Measurements from ENCODE around the gene PABPC3. TPM values are rescaled to one million over a fixed set of nuclear protein-coding genes. Genes with fewer than 3 reads are reported as not detected.

The PABPC3 gene
- total RNA-seq, 1 experiment from 2014 or later = not detected

DNA sequence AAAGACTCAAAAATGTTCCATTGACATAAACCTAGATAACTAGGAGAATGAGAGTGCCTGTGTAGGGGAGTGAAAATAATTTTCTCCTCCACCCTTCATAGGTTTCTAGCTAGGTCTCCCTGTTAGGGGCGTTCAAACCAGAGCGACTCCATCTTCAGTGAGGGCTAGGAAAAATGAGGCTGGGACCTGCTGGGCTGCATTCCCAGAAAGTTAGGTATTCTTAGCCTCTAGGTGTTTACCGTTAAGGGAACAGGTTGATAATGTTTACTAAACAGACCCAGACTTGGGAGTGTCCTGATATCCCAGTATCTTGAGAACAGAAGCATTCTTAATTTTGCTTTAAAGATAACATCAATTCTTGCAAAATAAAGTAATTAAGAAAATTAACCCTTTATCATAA, 20.1 kb downstream of the PABPC3 start:
- no peak for DNase-seq (ENCODE audit: low spot score)
- H3K27ac ChIP-seq (ENCODE audit: low read depth, low read length, poor library complexity, severe bottlenecking) = no peak overlapping the region
- TF ChIP-seq, protein P1, sequence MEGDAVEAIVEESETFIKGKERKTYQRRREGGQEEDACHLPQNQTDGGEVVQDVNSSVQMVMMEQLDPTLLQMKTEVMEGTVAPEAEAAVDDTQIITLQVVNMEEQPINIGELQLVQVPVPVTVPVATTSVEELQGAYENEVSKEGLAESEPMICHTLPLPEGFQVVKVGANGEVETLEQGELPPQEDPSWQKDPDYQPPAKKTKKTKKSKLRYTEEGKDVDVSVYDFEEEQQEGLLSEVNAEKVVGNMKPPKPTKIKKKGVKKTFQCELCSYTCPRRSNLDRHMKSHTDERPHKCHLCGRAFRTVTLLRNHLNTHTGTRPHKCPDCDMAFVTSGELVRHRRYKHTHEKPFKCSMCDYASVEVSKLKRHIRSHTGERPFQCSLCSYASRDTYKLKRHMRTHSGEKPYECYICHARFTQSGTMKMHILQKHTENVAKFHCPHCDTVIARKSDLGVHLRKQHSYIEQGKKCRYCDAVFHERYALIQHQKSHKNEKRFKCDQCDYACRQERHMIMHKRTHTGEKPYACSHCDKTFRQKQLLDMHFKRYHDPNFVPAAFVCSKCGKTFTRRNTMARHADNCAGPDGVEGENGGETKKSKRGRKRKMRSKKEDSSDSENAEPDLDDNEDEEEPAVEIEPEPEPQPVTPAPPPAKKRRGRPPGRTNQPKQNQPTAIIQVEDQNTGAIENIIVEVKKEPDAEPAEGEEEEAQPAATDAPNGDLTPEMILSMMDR (conservative IDR thresholded peaks at IDR 0.05; ENCODE audit: low read depth, low read length) = no peak
- TF ChIP-seq EZH2 (IDR thresholded peaks at IDR 0.05; ENCODE audit: borderline replicate concordance, low read depth, low read length, poor library complexity, severe bottlenecking) = no peak
- BruUV-seq (replicated peaks) = no TSS peak
- CTCF ChIA-PET = no interaction called here
- H3K4me3 ChIP-seq (ENCODE audit: low read depth, low read length, poor library complexity, severe bottlenecking) = no peak overlapping the region
- no peaks in the 10 kb centered on the region for H3K36me3 ChIP-seq (ENCODE audit: insufficient read depth, low read length, poor library complexity, severe bottlenecking)
- intact Hi-C loops (cut with micrococcal nuclease; ENCODE audit: unreplicated experiment) = loop anchor here (10.0 kb wide), 1 partner anchor 129 kb away; no protein-coding TSS in a partner anchor
- peaks cover 29% of the 10 kb centered on the region for H3K4me1 ChIP-seq (ENCODE audit: insufficient read depth, low read length, poor library complexity, severe bottlenecking)
- no peaks in the 10 kb centered on the region for H3K9me3 ChIP-seq (ENCODE audit: low read depth, low read length, poor library complexity, severe bottlenecking)
- H3K27me3 ChIP-seq (replicated peaks; ENCODE audit: insufficient read depth, low read depth, low read length, poor library complexity) = no peaks in the 10 kb centered on the region
- POLR2A ChIA-PET (ENCODE audit: low non-redundant PET) = no interaction called here

DNA sequence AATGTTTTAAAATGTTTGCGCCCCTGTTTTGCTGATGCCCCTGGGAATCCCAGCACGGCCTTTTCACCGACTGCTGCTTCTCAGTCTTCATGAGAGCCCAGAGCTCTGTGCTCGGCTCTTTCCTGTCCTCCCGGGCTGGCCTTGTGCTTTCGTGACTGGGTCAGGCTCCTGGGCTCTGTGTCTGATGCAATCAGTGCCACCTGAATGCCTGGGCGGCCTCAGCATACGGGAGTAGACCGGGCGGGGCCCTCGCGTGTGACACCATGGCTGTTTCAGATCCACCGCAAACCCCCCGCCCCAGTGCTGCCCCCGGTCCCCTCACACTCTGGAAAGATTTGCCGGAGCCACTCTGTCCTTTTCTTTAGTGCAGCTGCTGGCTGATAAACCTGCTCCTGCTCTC, 21.4 kb downstream of the PABPC3 start:
- Histone ChIP-seq H3K4me1 (ENCODE audit: insufficient read depth, low read length, poor library complexity, severe bottlenecking) (peaks cover 20% of the 10 kb centered on the region), H3K9me3 (ENCODE audit: low read depth, low read length, poor library complexity, severe bottlenecking) (no peaks in the 10 kb centered on the region), H3K27ac (ENCODE audit: low read depth, low read length, poor library complexity, severe bottlenecking) (no peak overlapping the region), H3K27me3 (replicated peaks; ENCODE audit: insufficient read depth, low read depth, low read length, poor library complexity) (no peaks in the 10 kb centered on the region), H3K4me3 (ENCODE audit: low read depth, low read length, poor library complexity, severe bottlenecking) (no peak overlapping the region), H3K36me3 (ENCODE audit: insufficient read depth, low read length, poor library complexity, severe bottlenecking) (no peaks in the 10 kb centered on the region)
- intact Hi-C loops (cut with micrococcal nuclease; ENCODE audit: unreplicated experiment) = loop anchor here (10.0 kb wide), 1 partner anchor 127 kb away; no protein-coding TSS in a partner anchor
- ChIA-PET POLR2A (ENCODE audit: low non-redundant PET) (no interaction called here), CTCF (no interaction called here)
- BruUV-seq (replicated peaks) = no TSS peak
- no peak for TF ChIP-seq EZH2 (IDR thresholded peaks at IDR 0.05; ENCODE audit: borderline replicate concordance, low read depth, low read length, poor library complexity, severe bottlenecking)
- TF ChIP-seq, protein P1 (conservative IDR thresholded peaks at IDR 0.05; ENCODE audit: low read depth, low read length) = no peak
- DNase-seq (ENCODE audit: low spot score) = no peak

DNA sequence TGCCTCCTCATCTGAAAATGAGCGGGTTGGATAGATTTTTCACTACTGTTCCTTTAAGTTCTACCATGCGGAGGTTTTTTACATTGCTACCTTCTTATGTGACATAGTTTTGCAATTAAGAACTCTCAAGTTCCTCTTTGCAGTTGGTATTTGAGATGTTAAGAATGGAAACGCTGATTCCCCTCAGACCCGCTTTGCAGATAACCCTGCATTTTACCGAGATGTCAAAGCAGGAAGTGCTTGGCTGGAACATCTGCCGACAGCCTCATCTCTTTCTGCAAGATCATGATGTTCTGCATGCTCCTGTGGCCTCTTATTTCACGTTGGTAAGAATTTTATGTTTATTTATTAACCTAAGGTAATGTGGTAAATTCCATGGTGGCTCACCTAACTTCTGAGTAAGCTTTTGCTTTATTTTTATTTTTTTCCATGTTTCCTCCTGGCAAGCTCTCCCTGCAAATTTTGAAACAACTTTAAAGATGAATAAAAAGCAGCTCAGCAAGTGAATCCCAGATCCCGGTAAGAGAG, 22.5 kb downstream of the PABPC3 start:
- CTCF ChIA-PET = no interaction called here
- Histone ChIP-seq H3K27ac (ENCODE audit: low read depth, low read length, poor library complexity, severe bottlenecking) (no peak overlapping the region), H3K36me3 (ENCODE audit: insufficient read depth, low read length, poor library complexity, severe bottlenecking) (no peaks in the 10 kb centered on the region), H3K4me3 (ENCODE audit: low read depth, low read length, poor library complexity, severe bottlenecking) (no peak overlapping the region), H3K9me3 (ENCODE audit: low read depth, low read length, poor library complexity, severe bottlenecking) (peaks cover 9% of the 10 kb centered on the region), H3K27me3 (replicated peaks; ENCODE audit: insufficient read depth, low read depth, low read length, poor library complexity) (no peaks in the 10 kb centered on the region), H3K4me1 (ENCODE audit: insufficient read depth, low read length, poor library complexity, severe bottlenecking) (peaks cover 14% of the 10 kb centered on the region)
- intact Hi-C loops (cut with micrococcal nuclease; ENCODE audit: unreplicated experiment) = loop anchor here (10.0 kb wide), 1 partner anchor 126 kb away; no protein-coding TSS in a partner anchor
- TF ChIP-seq EZH2 (IDR thresholded peaks at IDR 0.05; ENCODE audit: borderline replicate concordance, low read depth, low read length, poor library complexity, severe bottlenecking) = no peak
- TF ChIP-seq, protein P1 (conservative IDR thresholded peaks at IDR 0.05; ENCODE audit: low read depth, low read length) = no peak
- POLR2A ChIA-PET (ENCODE audit: low non-redundant PET) = no interaction called here
- no TSS peak for BruUV-seq (replicated peaks)
- no peak for DNase-seq (ENCODE audit: low spot score)
